Choroid plexus epithelial cell (primary cell): ENCODE results near the gene SMYD4.

Experiments used
- DNase-seq: peaks from one replicate; pipeline ENCODE4 v3.0.0-alpha.2; 2010; ENCODE audit warnings: low read depth
- H3K4me3 ChIP-seq: 2 replicates; pipeline ENCODE4 v1.5.1; 2011; ENCODE audit warnings: low read depth, mild to moderate bottlenecking, control low read depth, low read length, moderate library complexity
- TF ChIP-seq, protein P1 (sequence below): conservative IDR thresholded peaks from 2 replicates; pipeline ENCODE4 v1.5.1; 2011; ENCODE audit warnings: low read depth, mild to moderate bottlenecking, control low read depth, inconsistent platforms, low read length, moderate library complexity

Gene SMYD4

DNA sequence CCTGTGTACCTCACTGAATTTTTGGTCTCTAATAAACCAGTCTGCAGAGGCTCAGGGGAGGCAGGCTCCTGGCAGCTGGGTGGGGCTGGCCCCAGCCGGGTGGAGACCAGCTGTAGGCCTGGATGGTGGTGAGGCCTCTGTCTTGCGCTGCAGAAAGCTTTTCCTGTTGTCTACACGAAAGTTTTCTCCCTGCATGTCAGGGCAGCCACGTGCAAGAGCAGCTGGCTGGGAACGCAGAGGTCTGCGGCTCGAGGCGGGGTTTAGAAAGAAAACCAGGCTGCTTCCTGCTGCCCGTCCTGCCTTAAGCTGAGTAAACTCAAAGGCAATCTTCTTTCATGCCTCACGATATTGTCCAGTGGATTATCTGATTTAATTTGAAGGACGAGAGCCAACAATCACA is 65.4 kb downstream of the SMYD4 start:
- DNase-seq = peak; percentile 96
- H3K4me3 ChIP-seq = no peak overlapping the region

GRCh38 chr17:1762901-1763898 is 66.5 kb downstream of the SMYD4 start:
- DNase-seq = peak; percentile 74
- peak overlapping the region; percentile 72 for H3K4me3 ChIP-seq
- TF ChIP-seq, protein P1, sequence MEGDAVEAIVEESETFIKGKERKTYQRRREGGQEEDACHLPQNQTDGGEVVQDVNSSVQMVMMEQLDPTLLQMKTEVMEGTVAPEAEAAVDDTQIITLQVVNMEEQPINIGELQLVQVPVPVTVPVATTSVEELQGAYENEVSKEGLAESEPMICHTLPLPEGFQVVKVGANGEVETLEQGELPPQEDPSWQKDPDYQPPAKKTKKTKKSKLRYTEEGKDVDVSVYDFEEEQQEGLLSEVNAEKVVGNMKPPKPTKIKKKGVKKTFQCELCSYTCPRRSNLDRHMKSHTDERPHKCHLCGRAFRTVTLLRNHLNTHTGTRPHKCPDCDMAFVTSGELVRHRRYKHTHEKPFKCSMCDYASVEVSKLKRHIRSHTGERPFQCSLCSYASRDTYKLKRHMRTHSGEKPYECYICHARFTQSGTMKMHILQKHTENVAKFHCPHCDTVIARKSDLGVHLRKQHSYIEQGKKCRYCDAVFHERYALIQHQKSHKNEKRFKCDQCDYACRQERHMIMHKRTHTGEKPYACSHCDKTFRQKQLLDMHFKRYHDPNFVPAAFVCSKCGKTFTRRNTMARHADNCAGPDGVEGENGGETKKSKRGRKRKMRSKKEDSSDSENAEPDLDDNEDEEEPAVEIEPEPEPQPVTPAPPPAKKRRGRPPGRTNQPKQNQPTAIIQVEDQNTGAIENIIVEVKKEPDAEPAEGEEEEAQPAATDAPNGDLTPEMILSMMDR = no peak

More for the DNA sequence above, 65.4 kb downstream of the SMYD4 start:
- TF ChIP-seq, protein P1 = no peak

DNA sequence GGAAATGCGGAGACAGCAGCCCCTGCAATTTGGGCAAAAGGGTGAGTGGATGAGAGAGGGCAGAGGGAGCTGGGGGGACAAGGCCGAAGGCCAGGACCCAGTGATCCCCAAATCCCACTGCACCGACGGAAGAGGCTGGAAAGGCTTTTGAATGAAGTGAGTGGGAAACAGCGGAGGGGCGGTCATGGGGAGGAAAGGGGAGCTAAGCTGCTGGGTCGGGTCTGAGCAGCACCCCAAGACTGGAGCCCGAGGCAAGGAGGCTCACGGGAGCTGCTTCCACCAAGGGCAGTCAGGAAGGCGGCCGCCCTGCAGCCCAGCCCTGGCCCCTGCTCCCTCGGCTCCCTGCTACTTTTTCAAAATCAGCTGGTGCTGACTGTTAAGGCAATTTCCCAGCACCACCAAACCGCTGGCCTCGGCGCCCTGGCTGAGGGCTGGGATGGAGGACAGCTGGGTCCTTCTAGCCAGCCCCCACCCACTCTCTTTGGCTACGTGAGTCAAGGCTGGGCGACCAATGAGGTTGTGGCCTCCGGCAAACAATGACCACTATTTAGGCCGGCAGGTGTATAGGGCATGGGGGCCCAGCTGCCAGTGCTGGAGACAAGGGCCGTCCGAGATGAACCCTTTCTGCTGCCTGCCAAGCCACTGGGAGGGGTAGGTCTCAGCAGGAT is 67.3 kb downstream of the SMYD4 start:
- TF ChIP-seq, protein P1 = no peak
- DNase-seq = peak; percentile 53
- peak overlapping the region; percentile 72 for H3K4me3 ChIP-seq

DNA sequence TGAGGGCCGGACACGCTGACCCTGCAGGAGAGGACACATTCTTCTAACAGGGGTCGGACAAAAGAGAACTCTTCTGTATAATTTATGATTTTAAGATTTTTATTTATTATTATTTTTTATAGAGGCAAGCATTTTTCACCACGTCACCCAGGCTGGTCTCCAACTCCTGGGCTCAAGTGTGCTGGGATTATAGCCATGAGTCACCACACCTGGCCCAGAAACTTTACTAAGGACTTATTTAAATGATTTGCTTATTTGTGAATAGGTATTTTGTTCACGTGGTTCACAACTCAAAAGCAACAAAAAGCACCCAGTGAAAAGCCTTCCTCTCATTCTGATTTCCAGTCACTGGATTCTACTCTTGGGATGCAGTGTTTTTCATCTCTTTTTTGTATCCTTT is 70.2 kb downstream of the SMYD4 start:
- TF ChIP-seq, protein P1 = no peak
- DNase-seq = no peak
- H3K4me3 ChIP-seq = no peak overlapping the region

GRCh38 chr17:1758807-1759206 is 70.9 kb downstream of the SMYD4 start:
- no peak for DNase-seq
- no peak overlapping the region for H3K4me3 ChIP-seq
- TF ChIP-seq, protein P1 = no peak

DNA sequence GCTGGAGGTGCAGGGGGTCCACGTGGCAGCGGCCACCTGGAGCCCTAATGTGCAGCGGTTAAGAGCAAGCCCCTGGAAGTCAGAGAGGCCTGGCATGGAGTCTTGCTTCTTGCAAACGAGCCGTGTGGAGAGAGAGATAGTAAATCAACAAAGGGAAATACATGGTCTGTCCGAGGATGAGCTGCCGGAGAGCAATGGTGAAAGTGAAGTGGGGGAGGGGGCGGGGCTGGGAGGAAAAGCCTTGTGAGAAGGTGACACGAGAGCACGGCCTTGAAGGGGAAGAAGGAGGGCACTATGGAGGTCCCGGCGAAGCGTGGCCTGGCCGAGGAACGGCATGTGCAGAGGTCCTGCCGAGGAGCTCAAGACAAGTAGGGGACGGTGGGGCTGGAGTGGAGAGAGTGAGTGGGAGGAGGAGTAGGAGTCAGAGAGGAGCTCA is 73.9 kb downstream of the SMYD4 start:
- DNase-seq = no peak
- no peak overlapping the region for H3K4me3 ChIP-seq
- TF ChIP-seq, protein P1 = no peak
